HG03045 (cell line): ENCODE data around the gene TMEM100.

Experiments used
- ATAC-seq: cut with Tn5 transposase; IDR thresholded peaks from one replicate; pipeline ENCODE4 v1.9.1; 2021; ENCODE audit warnings: mild to moderate bottlenecking, moderate library complexity; ENCODE audit not compliant: unreplicated experiment

TMEM100 gene

GRCh38 chr17:55745258-55745657 lies 22.6 kb upstream of the TMEM100 start:
- no peak for ATAC-seq

GRCh38 chr17:55743103-55743679 lies 20.5 kb upstream of the TMEM100 start:
- no peak for ATAC-seq

- ATAC-seq: no peak
Measured at GRCh38 chr17:55742272-55743102, 19.8 kb upstream of the TMEM100 start.

GRCh38 chr17:55741356-55741700 lies 18.7 kb upstream of the TMEM100 start:
- ATAC-seq: no peak

GRCh38 chr17:55740511-55741355 lies 18.1 kb upstream of the TMEM100 start:
- ATAC-seq: no peak

- no peak for ATAC-seq
Measured at GRCh38 chr17:55737976-55738501, 15.4 kb upstream of the TMEM100 start.

GRCh38 chr17:55735731-55736405 lies 13.2 kb upstream of the TMEM100 start:
- no peak for ATAC-seq

GRCh38 chr17:55734128-55734781 lies 11.6 kb upstream of the TMEM100 start:
- ATAC-seq: no peak

GRCh38 chr17:55731586-55732250 lies 9.1 kb upstream of the TMEM100 start:
- ATAC-seq: no peak

- ATAC-seq: no peak
Measured at GRCh38 chr17:55730808-55731207, 8.1 kb upstream of the TMEM100 start.

- ATAC-seq: no peak
Measured at GRCh38 chr17:55730380-55730779, 7.7 kb upstream of the TMEM100 start.

- ATAC-seq: no peak
Measured at GRCh38 chr17:55729484-55729883, 6.8 kb upstream of the TMEM100 start.

- ATAC-seq: no peak
Measured at GRCh38 chr17:55728833-55729232, 6.2 kb upstream of the TMEM100 start.

- no peak for ATAC-seq
Measured at GRCh38 chr17:55728361-55728760, 5.7 kb upstream of the TMEM100 start.

- ATAC-seq: no peak
Measured at GRCh38 chr17:55727920-55728319, 5.3 kb upstream of the TMEM100 start.

- ATAC-seq: no peak
Measured at GRCh38 chr17:55727275-55727674, 4.6 kb upstream of the TMEM100 start.

GRCh38 chr17:55726440-55726839 lies 3.8 kb upstream of the TMEM100 start:
- ATAC-seq: no peak

GRCh38 chr17:55723488-55723848 lies 804 bp upstream of the TMEM100 start:
- ATAC-seq: no peak

GRCh38 chr17:55722016-55722736 lies 488 bp downstream of the TMEM100 start:
- ATAC-seq: no peak
